Head of caudate nucleus (tissue), 42 donors: ENCODE results near the gene HOXA5.
A peak's percentile ranks its signal among the peaks of the same experiment; 100 is the strongest.

Experiments
- DNase-seq, 42 donors: peaks; one replicate each; pipeline versions ENCODE4 v3.0.0 to v3.0.0-alpha.2; 2020 to 2021; ENCODE audit warnings: mixed read lengths in 7 of 42
- intact Hi-C: fragments of 100-400 bp; cut with DNase I; formaldehyde crosslinking; loops from one replicate; pipeline ENCODE4 v1.15.0; 2022

HOXA5 gene

DNA sequence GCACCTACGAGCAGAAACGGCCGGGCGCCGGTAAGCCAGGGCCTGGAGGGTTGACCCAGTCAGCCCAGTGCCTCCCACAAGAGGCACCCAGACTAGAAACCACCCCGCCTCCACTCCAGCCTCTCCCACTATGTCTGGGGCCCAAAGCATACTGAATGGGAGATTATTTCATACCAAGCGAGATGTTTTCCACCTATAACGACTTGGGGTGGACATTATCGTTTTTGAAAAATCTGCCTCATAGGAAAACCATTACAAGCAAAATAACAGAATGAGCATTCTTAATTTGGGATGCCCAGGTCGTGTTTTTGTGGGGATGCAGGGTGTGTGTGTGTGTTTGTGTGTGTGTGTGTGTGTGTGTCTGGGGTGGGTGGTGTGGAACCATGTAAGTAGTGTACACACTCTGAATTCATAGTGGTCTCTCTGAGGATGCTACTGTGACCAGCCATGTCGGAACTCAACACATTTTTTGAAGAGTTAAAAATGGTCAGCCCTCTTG lies 2.5 kb upstream of the HOXA5 start:
- peak in 2 of 42 donors; percentile 2 to 13 for DNase-seq
- intact Hi-C loops: no loop called here

DNA sequence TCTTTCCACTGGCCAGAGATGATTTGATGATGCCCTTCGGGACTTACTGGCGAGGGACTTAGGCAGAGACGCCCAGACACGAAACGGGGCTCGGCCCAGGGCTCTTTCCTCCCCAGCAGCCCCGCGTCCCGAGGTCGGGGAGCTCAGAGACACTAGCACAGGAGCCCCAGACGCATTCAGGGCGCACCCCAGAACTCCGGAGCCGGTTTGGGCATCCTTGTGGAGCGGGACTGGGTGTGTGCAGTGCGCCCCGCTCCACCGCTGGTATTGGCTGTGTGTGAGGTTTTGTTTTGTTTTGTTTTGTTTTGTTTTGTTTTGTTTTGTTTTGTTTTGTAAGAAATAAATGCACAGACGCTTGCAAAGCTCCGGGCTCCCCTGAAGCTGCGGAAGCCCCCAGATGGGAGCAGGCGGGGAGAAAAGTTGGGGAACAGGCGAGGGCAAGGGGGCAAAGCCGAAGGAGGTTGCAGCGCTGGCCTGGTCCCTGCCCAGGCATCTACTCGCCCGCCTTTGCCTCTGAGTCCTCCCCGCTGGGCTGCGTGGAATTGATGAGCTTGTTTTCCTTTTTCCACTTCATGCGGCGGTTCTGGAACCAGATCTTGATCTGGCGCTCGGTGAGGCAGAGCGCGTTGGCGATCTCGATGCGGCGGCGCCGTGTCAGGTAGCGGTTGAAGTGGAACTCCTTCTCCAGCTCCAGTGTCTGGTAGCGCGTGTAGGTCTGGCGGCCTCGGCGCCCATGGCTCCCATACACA lies 1.9 kb upstream of the HOXA5 start:
- intact Hi-C loops: no loop called here
- peak in 2 of 42 donors; percentile 14 to 19 for DNase-seq

DNA sequence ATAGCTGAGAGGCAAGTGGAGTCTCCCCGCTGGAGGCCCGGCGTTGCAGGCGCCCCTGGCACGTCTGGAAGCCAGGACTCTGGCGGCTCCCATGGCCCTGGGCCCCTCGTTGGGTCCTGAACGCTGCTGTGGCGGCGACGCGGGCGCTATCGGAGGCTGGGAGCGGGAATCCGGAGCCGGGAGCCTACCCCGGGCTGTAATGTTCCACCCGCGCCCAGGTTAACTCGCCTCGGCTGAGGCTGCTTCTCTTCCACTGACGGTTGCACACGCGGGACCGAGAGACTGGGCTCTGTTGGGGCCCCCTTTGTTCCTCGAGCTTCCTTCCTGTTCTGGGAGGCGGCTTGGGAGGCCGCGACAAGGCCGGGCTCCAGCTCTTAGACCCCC lies 1.3 kb upstream of the HOXA5 start:
- no peak for DNase-seq
- intact Hi-C loops: no loop called here

DNA sequence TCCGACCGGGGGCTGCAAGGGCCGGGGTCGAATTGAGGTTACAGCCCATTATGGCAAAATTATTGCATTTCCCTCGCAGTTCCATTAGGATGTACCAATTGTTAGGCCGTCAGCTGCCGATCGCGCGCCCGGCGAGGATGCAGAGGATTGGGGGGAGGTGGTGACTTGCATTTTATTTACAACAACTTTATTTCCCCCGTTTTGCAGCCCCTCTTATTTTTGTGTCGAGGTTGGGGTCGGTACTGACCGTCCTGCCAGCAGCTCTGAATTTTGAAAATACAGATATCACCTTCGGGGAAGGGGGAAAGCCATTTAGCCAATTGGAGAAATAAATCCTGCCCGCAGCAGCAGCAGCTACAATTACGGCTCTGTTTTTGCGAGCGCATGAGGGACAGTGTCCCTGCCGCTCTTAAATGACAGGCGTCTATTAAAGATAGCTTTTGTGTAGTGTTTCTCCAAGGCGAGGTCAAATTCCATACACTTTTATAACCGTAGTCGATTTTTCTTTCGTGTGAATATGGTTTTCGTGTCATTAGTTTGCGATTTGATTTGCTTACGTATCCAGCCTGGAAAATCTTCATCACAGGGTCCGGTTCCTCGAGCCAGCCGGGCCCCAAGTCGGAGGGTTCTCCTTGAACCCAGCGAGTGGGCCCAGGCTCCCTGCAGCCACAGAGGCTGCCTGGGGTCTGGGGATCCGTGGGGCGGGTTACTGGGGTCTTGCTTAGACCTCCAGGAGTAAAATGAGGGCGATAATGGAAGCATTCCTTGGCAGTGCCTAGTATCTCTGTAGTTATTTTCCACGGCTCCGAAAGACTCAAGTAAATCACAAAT lies 684 bp upstream of the HOXA5 start:
- intact Hi-C loops: no loop called here
- DNase-seq: peak in 1 of 42 donors; percentile 9

DNA sequence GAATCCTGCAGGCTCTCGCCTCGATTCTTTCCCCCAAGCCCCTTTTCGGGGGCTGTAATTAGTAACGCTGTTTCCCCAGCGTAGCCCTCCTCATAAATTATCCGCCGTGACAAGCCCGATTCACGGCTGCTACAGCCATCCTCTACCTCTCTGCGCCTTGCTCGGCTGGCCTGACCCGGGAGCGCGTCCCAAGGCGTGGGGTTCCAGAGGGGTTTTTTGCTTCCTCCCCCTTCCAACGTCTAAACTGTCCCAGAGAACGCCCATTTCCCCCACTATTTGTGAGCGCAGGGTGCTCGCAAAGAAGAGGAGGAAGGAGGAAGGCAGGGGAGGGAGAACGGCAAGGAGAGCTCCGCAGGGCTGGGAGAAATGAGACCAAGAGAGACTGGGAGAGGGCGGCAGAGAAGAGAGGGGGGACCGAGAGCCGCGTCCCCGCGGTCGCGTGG lies 880 bp downstream of the HOXA5 start:
- no peak for DNase-seq
- intact Hi-C loops: no loop called here

DNA sequence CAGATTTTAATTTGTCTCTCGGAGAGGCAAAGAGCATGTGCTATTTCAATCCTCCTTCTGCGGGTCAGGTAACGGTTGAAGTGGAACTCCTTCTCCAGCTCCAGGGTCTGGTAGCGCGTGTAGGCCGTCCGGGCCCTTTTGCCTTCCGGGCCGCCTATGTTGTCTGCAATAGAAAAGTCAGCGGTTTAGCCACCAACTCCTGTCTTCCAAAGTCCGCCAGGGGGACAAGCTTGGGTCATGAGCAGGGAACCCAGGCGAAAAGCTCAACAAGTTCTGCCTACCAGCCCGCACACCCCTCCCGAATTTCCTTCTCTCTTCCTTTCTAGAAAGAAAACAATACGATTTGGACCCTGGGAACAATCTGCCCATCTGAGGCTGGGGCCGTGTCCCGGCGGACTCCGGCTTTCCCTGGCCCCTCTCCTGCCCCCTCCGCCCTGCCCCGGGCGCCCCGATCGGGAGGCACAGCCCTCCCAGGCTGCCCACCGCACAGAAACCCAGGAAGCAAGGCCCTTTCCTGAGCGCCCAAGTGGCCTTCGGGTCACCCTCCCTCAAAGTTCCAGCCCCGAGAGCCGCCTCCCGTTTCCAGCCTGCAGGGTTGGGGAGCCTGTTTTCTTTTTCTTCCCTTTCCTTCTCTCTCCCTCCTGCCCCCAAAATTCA lies 1.4 kb downstream of the HOXA5 start:
- DNase-seq: peak in 1 of 42 donors; percentile 16
- intact Hi-C loops: no loop called here

DNA sequence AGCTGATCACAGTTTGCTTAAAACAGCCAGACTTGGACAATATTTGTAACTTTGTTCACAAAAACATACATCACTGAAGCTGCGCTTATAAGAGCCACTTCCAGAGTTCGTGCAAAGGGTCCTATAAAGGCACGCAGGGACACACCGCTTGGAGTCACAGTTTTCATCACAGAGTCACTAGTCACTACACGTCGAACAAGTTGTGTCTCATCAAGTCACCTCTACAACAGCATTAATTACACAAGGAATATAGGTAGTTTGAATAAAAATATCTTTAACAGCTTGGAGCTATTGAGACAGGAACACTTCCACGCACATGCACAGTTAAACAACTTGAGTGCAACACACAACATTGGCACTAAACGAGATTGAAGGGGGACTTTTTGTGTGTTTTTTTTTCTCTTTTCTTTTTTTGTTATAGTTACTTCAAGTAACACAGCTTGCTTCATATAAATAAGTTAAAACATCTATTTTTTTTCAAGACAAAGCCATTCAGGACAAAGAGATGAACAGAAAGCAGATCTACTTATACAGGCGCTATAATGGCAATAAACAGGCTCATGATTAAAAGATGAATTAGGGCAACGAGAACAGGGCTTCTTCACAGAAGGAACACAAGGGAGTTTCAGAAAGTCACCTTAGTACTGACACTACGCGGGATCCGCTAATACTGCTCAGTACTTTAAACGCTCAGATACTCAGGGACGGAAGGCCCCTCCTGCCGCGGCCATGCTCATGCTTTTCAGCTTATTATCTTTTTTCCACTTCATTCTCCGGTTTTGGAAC lies 2.2 kb downstream of the HOXA5 start:
- intact Hi-C loops: no loop called here
- peak in 1 of 42 donors; percentile 4 for DNase-seq

DNA sequence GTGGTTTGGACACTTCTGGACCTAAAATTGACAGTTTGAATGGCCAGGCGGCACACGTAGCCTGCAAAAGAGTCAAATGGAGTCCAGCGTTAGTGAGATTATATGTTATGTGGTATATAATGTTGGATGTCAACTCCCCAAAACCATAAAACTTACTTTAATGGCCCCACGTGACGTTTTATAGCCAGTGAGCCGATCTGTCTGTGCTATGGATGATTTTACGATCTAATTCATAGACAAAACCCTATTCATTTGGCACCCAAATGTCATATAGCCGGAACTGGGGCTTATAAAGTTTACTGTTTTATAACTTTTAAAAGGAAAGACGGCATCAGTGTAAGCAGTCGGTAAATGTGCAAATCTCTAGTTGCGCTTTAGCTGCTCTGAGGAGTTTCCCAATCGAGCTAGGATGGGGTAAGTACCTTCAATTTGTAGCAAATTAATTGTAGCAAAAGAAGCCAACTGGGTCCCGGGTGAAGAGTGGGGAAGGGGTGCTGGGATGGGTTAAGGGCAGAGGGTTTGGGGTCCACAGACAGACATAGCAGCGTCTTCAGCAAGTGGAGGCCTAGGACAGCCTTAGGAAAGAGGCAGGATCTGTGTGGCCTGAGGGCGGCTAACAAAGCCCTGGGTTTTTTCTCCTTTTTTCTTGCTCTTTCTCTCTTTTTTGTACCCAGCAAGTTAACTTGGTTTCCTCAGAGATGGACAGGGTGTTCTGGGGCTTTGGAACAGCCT lies 3.2 kb downstream of the HOXA5 start:
- DNase-seq: peak in 1 of 42 donors; percentile 3
- intact Hi-C loops: no loop called here

DNA sequence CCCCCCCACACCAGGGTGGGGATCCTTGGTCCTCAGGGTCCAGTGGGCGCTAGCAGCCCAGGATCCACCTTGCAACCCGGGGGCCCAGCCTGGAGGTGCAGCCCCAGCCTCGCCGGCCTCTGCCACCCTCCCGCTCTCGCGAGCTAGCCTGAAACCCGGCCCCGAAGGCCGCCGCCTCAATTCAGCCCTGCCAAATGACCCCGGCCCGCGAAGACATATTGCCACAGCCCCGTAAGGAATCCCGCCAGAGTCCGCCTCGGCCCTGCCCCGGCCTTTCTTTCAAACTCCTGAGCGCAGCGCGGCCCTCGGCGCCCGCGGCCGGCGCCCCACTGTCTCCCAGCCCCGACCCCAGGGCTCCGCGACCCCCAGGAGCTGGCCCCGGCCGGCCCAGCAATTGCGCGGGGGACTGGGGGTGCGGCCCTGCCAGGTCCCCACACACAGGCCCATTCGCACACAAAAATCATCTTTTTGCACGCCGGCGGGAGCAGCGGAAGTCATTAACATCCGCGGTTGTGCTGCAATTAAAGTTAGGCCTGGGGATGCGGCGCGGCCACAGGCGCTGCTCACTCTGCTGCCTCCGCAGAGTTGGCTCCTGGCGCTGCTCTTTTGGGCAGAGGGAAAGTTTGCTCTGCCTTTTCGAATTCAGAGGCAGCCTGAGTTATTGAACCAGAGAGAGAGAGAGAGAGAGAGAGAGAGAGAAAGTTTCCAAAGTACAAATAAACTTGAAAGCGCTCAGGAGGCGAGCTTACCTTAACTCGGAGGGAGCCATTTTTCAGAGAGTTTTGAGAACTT lies 4.0 kb downstream of the HOXA5 start:
- intact Hi-C loops: no loop called here
- DNase-seq: peak in 1 of 42 donors; percentile 14

DNA sequence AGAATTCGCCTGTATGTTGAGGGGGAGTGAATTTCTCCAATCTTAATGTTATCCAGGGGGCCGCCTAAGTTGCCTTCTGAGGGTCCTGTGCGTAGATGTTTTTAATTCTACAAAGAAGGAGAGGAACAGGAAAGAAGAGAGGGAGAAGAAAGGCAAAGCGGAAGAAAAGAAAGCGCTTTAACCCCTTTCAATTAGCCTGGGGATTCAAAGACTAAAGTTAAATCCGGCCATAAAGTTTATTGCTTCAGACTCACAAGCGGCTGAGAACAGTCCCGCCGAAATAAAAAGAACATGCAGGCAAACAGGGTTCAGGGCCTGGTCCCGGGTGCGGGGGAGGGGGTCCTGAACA lies 4.5 kb downstream of the HOXA5 start:
- DNase-seq: no peak
- intact Hi-C loops: no loop called here

DNA sequence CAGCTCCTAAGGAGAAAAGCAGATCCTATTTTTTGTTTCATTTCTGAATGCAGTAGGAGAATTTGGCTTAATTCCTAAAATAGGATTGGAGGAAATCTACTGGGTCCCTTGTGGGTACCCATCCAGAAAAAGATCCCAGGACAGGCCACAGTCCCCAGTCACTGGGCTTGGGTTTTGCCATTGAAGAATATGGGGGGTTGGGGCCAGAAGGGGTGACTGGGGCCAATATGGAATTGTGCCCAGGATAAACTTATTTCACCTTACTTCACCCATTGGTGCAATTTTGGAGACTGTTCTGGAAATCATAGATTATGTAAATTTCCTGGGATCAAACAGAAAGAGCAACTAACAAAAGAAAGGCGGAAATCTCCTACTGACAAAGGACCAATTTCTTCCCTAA lies 5.0 kb downstream of the HOXA5 start:
- intact Hi-C loops: no loop called here
- DNase-seq: no peak

DNA sequence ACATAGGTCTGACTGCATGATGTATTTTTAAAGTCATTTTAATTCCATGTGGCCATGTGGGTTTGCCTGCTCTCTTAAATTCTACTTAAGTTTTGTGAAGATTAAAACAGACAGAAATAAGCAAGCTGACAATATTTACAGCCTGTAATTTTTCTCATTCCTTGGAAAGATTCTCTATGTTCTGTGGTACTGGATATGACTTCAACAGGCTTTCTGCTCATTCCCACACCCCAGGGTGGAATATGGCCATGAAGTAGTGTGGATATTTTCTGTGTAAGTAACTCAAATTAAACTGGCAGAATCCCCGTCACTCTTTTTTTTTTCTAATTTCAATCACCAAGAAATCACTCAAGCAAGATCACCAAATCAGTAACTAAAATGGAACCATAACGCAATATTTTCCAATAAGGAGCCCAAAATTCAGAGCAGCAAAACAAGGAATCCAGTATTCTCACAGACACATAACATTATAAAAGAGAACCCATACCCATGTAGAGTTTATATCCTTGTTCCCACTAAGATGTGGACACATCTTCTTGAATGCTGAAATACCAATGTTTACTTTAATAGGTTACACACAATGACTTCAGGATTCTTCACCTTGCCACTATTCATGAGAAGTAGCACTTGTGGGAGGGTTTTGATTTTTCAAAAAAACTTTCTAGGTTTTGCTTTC lies 5.7 kb downstream of the HOXA5 start:
- peak in 1 of 42 donors; percentile 6 for DNase-seq
- intact Hi-C loops: no loop called here

DNA sequence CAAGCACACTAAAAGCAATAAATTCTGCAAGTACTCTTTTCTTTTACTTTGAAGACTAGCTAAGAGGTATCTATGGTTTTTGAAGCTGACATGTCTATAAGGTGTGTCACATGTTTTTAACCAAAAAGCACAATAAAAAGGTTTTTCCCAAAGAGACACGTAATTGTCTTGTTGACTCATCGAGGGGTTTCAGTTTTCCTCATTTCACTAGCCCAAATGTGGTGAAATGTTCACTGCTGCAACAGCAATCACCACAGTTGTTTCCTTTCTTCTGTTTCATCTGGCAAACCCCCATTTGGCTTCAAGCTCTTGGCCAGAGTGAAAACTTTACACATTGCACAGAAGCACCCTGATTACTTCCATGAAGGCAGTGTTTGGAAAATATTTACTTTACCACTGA lies 9.1 kb downstream of the HOXA5 start:
- no peak for DNase-seq

DNA sequence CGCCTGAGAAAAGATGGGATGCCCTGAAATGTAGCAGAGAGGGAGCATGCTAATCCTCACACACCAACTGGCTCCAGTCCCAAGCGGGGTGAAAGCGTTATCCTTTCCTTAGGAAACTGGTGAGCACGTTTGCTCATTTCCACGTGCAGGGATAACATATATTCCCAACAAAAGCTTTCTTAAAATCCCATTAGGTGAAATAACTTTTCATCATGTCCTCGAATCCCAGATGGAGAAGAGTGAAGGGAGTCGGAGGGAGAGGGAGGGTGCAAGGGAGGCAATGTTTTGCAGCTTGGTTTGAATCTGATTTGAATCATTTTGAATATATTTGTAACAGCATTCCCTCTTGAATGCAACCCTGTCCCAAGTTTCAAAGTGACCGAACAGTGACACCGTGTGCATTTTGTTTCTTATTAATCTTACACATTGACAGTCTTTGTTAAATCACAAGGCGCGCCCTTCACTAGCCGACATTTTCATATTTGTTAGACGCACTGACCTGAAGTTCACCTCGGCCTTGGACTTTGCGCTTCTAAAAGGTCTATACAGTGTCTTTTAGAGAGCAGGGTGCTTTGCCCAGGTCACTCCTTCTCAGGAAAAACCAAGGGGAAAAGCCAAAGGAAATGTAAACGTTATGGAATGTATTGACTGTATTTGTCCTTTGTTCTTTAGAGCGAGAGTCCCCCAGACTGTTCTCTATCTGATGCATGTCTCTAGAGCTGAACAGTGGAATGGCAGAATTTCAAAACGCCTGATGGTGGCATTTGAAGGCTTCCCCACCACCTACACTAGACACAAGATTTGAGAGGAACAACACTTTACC lies 9.9 kb downstream of the HOXA5 start:
- intact Hi-C loops: no loop called here
- peak in 1 of 42 donors; percentile 10 for DNase-seq

More for the DNA sequence above, 9.1 kb downstream of the HOXA5 start:
- intact Hi-C loops: no loop called here

DNA sequence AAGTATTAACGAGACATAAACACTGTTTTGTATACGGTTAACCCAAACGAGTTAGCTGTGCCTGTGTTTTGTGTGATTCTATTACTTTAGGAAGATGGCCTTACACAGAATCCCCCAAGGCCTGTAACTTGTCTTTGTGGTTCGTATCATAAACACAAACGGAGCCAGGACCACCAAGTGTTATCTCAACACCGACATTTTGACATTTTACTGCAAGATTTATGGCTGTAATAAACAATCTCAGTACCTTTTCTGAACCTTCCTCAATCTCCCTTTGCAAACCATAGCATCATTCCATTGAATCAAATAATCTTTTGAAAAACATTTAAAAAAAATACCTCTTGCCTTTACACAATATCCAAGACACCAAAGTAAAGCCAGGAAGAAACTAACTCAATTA lies 10.5 kb downstream of the HOXA5 start:
- intact Hi-C loops: no loop called here
- no peak for DNase-seq

DNA sequence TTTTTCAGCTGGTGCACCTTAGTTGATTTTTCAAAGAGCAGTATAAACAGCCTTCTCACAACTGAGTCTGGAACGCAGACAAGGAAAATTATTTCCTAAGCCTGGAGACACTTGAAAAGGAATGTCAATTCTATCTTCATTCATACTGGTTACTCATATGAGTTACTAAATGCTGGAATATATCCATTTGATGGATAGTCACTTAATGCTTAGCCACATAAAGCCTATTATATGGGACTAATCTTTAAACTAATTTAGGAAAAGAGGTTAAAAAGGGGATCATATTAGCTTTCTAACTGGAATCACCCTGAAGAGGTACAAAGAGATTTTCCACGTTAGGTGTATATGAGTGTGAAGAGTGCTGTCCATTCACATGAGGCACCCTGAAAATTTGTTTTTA lies 11.3 kb downstream of the HOXA5 start:
- no peak for DNase-seq
- intact Hi-C loops: no loop called here
